Right ventricle myocardium superior (tissue), 1 donor: ENCODE results near the gene ESPNL. TPM values are rescaled to one million over a fixed set of nuclear protein-coding genes. Genes with fewer than 3 reads are reported as not detected.
"Not testable (repeated sequence)": the region's sequence is repeated elsewhere in the genome, so short reads cannot be mapped to it uniquely, and the experiment has no call there.

Source experiments
- ATAC-seq: fragments of 200-7000 bp; cut with Tn5 transposase; one replicate; pipeline ENCODE4 v1.9.1; 2020; ENCODE audit warnings: mild to moderate bottlenecking; ENCODE audit not compliant: poor library complexity
- DNase-seq: peaks from one replicate; pipeline ENCODE4 v3.0.0-alpha.2; 2020
- intact Hi-C: fragments of 100-400 bp; cut with DNase I; formaldehyde crosslinking; loops from one replicate; pipeline ENCODE4 v1.11.2; 2022
- total RNA-seq: library from RNA; stranded (reverse); fragmentation: NEBNext Ultra II Directional; extraction: Animal tissue kit (Norgen Biotek cat#: 25700); gene quantifications from one replicate; pipeline ENCODE4 v1.2.1, GENCODE V29; 2021
- donor health status: DM: no; HTN: yes; CAD: no; lungs with severe emphysema.

Gene ESPNL
- total RNA-seq, 1 donor from 2014 or later: not detected

- intact Hi-C loops: no loop called here
- DNase-seq: no peak
- no peak for ATAC-seq
These were observed 6.2 kb downstream of the ESPNL start for GRCh38 chr2:238106339-238106697.

GRCh38 chr2:238106698-238107524 is 6.8 kb downstream of the ESPNL start:
- ATAC-seq: no peak
- peak; percentile 38 for DNase-seq
- intact Hi-C loops: no loop called here

DNA sequence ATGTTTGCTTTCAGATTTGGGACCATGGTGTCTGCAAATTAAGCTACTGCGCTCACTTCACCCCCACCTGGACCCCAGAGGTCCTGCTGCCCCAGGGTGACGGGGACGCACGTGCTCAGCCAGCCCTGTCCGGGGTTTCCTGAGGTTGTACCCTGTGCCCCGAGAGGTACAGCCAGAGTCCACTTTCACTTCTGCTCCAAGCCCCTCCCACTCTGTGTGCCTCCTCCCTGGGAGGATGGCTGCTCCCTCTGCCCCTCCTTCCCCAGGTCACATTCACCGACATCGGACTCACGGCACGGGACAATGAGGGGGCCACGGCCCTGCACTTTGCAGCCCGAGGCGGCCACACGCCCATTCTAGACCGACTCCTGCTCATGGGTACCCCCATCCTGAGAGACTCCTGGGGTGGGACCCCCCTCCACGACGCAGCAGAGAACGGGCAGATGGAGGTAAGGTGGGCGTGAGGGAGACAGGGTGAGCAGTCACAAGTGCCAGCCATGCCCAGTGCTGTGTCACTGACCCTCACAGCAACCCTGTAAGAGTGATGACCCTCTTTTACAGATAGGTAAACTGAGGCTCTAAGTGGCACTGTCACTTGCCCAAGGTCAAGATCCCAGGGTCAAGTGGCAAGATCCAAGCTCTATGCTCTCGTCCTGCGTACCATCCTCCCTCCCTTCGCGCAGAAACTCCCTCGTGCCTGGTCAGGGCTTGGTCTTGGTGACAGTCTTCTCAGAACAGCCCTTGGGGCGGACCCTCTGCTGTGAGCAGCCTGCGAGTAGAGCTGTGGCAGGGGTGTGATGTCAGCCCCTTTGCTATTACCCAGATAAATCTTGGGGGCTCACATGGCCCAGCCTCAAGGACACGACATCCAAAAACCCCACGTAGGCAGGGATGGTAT is 7.6 kb downstream of the ESPNL start:
- intact Hi-C loops: no loop called here
- ATAC-seq (no peak), DNase-seq (peak; percentile 22)

GRCh38 chr2:238108423-238109183 is 8.5 kb downstream of the ESPNL start:
- DNase-seq (peak; percentile 35), ATAC-seq (no peak)
- intact Hi-C loops: no loop called here

GRCh38 chr2:238113611-238114010 is 13.5 kb downstream of the ESPNL start:
- ATAC-seq: no peak
- intact Hi-C loops: no loop called here
- DNase-seq: peak; percentile 8

- peak; percentile 14 for DNase-seq
- ATAC-seq: no peak
- intact Hi-C loops: no loop called here
These were observed 14.2 kb downstream of the ESPNL start for GRCh38 chr2:238114331-238114841.

DNA sequence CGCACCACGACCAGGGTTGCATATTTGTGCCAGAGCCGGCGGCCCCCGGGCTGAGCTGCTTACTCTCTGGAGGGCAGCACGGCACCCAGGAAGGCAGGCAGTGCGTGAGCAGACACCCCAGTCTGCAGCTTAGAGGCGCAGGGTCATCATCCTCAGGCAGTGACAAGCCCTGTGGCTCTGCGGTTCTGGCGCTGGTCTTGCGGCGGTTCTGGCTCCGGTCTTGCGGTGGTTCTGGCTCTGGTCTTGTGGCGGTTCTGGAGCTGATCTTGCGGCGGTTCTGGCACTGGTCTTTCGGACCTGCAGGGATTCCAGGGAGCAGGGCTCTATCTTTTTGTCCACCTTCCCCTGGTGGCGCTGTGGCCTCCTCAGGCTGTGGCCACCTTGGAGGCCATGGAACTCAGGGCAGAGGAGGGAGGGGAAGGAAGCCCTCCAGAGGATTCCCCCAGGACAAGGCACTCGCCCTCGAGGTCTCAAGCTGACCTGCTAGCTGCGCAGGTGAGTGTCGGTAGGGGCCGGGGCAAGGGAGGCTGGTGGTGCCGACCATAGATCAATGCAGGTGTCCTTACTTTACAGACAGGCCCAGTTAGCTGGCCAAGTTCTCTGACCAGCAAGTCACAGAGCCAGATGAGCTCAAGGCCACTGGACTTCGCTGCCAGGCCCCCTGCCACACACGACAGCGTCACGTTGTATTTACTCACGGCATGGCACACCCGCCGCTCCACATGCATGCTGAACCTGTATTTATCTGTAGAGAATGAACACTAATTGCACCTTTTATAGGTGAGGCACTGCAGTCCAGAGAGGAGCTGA is 14.9 kb downstream of the ESPNL start:
- ATAC-seq (no peak), DNase-seq (peak; percentile 31)
- intact Hi-C loops: no loop called here

DNA sequence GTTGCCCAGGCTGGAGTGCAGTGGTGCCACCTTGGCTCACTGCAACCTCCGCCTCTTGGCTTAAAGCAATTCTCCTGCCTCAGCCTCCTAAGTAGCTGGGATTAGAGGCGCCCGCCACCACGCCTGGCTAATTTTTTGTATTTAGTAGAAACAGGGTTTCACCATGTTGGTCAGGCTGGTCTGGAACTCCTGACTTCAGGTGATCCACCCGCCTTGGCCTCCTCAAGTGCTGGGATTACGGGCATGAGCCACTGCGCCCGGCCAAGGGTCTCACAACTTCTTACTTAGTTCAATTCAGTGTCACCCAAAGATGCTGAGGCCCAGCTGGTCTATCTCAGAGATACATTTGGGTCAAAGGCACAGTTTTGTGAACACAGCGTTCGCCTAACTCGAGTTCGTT is 15.6 kb downstream of the ESPNL start:
- intact Hi-C loops, ATAC-seq: not testable (repeated sequence)
- peak; percentile 17 for DNase-seq

GRCh38 chr2:238116298-238117198 is 16.4 kb downstream of the ESPNL start:
- no peak for ATAC-seq
- intact Hi-C loops: no loop called here
- DNase-seq: peak; percentile 26

- peak; percentile 38 for DNase-seq
- ATAC-seq: no peak
- intact Hi-C loops: no loop called here
These were observed 17.3 kb downstream of the ESPNL start for GRCh38 chr2:238117199-238118154.

GRCh38 chr2:238119756-238120462 is 19.8 kb downstream of the ESPNL start:
- peak; percentile 11 for ATAC-seq
- DNase-seq: peak; percentile 29
- intact Hi-C loops: no loop called here

- ATAC-seq (peak; percentile 69), DNase-seq (peak; percentile 49)
- intact Hi-C loops: no loop called here
These were observed 20.5 kb downstream of the ESPNL start for GRCh38 chr2:238120463-238121298.

DNA sequence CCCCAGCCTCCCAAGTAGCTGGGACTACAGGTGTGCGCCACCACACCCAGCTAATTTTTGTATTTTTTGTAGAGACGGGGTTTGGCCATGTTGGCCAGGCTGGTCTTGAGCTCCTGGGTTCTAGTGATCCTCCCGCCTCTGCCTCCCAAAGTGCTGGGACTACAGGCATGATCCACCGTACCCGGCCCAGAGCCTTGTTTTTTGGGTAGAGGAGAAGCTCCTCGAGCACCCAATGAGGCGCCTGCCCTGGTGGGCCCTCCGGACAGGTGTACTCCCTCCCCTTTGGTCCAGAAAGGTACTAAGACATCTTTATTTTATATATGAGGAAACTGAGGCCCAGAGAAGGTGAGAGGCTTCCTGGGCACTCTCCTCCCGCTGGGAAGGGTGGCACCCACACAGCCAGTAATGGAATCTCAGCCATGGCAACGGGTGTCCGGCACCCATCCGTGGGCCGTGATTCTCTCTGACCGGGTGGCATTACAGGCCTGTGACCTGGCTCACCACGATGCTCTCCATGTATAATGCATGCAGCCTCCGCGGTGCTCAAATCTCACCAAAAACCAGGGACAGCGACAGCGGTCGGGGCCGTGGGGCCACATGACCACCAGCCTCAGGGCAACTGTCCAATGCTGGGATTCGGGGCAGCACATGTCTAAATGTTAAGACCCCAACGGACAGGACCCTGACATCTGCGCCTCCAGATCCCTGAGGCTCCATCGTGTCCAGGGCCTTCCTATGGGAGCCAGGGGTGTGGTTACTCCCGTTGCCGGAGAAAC is 21.6 kb downstream of the ESPNL start:
- DNase-seq: peak; percentile 37
- intact Hi-C loops: no loop called here
- ATAC-seq: no peak
